HG03097 (cell line): ENCODE measurements around the gene SRD5A2.

Experiments
- ATAC-seq: cut with Tn5 transposase; IDR thresholded peaks from one replicate; pipeline ENCODE4 v1.9.1; 2021; ENCODE audit not compliant: unreplicated experiment, low FRiP score

Gene SRD5A2

DNA sequence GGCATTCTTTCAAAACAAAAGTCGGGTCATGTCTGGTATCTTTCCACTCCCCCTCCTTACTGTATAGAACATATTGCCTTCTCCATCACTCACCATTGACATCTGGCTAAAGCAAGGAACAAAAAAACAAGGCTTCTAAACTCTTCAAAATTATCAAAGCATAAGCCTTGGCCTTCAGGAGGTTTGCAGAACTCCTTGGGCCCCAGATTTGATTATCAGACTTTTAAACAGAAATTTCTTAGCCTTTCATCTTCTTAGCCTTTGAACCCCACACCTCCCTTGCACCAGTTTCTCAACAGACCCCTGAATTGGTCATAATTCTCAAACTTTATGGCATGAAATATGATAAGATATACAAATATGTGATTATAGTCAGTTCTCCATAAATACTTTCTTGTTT is 106.4 kb downstream of the SRD5A2 start:
- ATAC-seq, result no peak
